ENCODE results near the gene PLEKHH3.

- TF ChIP-seq CTCF (IDR thresholded peaks at IDR 0.05) (no peak), REST (IDR thresholded peaks at IDR 0.05; ENCODE audit: insufficient read depth in 1 of 2, low read depth in 2 of 2, low read length in 1 of 2) (no peak), POLR2AphosphoS5 (IDR thresholded peaks at IDR 0.05; ENCODE audit: low read depth, low read length) (no peak), SIN3A (IDR thresholded peaks at IDR 0.05; ENCODE audit: borderline replicate concordance, insufficient read depth, low read depth, low read length) (no peak), TCF7L2 (IDR thresholded peaks at IDR 0.05; ENCODE audit: low read depth, low read length) (no peak)
Observed at GRCh38 chr17:42686520-42687128, 9.8 kb upstream of the PLEKHH3 start.
